GM21825 (cell line): ENCODE data around the gene SMIM5.
"Not testable (repeated sequence)": the region's sequence is repeated elsewhere in the genome, so short reads cannot be mapped to it uniquely, and the experiment has no call there.

ENCODE experiments used
- ATAC-seq: cut with Tn5 transposase; IDR thresholded peaks from one replicate; pipeline ENCODE4 v1.9.1; 2021; ENCODE audit warnings: mild to moderate bottlenecking, moderate library complexity; ENCODE audit not compliant: unreplicated experiment

SMIM5 gene

GRCh38 chr17:75632863-75633485, at the start of gene SMIM5:
SMIM5 (plus strand) TSS chr17:75633434; CDS start chr17:75640202, 6,768 bp downstream.
- ATAC-seq = no peak

GRCh38 chr17:75584849-75585175, 48.4 kb upstream of the SMIM5 start:
- no peak for ATAC-seq

- ATAC-seq = peak; percentile 9
Observed at GRCh38 chr17:75587675-75588595, 45.3 kb upstream of the SMIM5 start, which contains the start of gene MYO15B. MYO15B (plus strand) TSS chr17:75587800; CDS start chr17:75588058, 258 bp downstream.

GRCh38 chr17:75588596-75589011, 44.6 kb upstream of the SMIM5 start:
- ATAC-seq = peak; percentile 7

- peak; percentile 51 for ATAC-seq
Observed at GRCh38 chr17:75589012-75589918, 44.0 kb upstream of the SMIM5 start.

GRCh38 chr17:75589919-75590303, 43.3 kb upstream of the SMIM5 start:
- no peak for ATAC-seq

GRCh38 chr17:75590314-75590761, 42.9 kb upstream of the SMIM5 start:
- no peak for ATAC-seq

- ATAC-seq = no peak
Observed at GRCh38 chr17:75590849-75591721, 42.1 kb upstream of the SMIM5 start.

GRCh38 chr17:75591722-75592302, 41.4 kb upstream of the SMIM5 start:
- ATAC-seq = no peak

- ATAC-seq = no peak
Observed at GRCh38 chr17:75592348-75593020, 40.8 kb upstream of the SMIM5 start.

GRCh38 chr17:75593430-75593829, 39.8 kb upstream of the SMIM5 start:
- ATAC-seq = not testable (repeated sequence)

GRCh38 chr17:75594499-75595283, 38.5 kb upstream of the SMIM5 start:
- ATAC-seq = no peak

- ATAC-seq = no peak
Observed at GRCh38 chr17:75595284-75595919, 37.8 kb upstream of the SMIM5 start.

GRCh38 chr17:75595920-75596313, 37.3 kb upstream of the SMIM5 start:
- no peak for ATAC-seq

GRCh38 chr17:75596320-75597087, 36.7 kb upstream of the SMIM5 start:
- ATAC-seq = no peak

- ATAC-seq = no peak
Observed at GRCh38 chr17:75601057-75601987, 31.9 kb upstream of the SMIM5 start.
